ENCODE results near the gene OXNAD1.

Gene OXNAD1

GRCh38 chr3:16255726-16256125 lies 9.3 kb upstream of the OXNAD1 start:
- ChIA-PET POLR2A (ENCODE audit: low non-redundant PET) (interaction anchor here (0.7 kb wide), 1 partner anchor 9 kb away, joined by 3 read pairs; the partner anchor contains the start of genes DPH3 and OXNAD1), CTCF (interaction anchor here (0.5 kb wide), 1 partner anchor 12 kb away, joined by 5 read pairs; no protein-coding TSS in a partner anchor)
- no peak for TF ChIP-seq CTCF (conservative IDR thresholded peaks at IDR 0.05; ENCODE audit: low read depth)
- H3K27ac ChIP-seq, result no peak overlapping the region
- no peak for DNase-seq (ENCODE audit: low spot score)

GRCh38 chr3:16257309-16257708 lies 7.7 kb upstream of the OXNAD1 start:
- H3K27ac ChIP-seq, result no peak overlapping the region
- no peak for TF ChIP-seq CTCF (conservative IDR thresholded peaks at IDR 0.05; ENCODE audit: low read depth)
- no peak for DNase-seq (ENCODE audit: low spot score)
- CTCF ChIA-PET, result no interaction called here
- POLR2A ChIA-PET (ENCODE audit: low non-redundant PET), result no interaction called here

GRCh38 chr3:16258177-16258576 lies 6.8 kb upstream of the OXNAD1 start:
- DNase-seq (ENCODE audit: low spot score), result no peak
- ChIA-PET POLR2A (ENCODE audit: low non-redundant PET) (no interaction called here), CTCF (no interaction called here)
- no peak overlapping the region for H3K27ac ChIP-seq
- no peak for TF ChIP-seq CTCF (conservative IDR thresholded peaks at IDR 0.05; ENCODE audit: low read depth)

- ChIA-PET POLR2A (ENCODE audit: low non-redundant PET) (no interaction called here), CTCF (interaction anchor here (0.6 kb wide), 1 partner anchor 24 kb away, joined by 3 read pairs; no protein-coding TSS in a partner anchor)
- no peak overlapping the region for H3K27ac ChIP-seq
- DNase-seq (ENCODE audit: low spot score), result no peak
- TF ChIP-seq CTCF (conservative IDR thresholded peaks at IDR 0.05; ENCODE audit: low read depth), result no peak
Measured at GRCh38 chr3:16258866-16259265, 6.1 kb upstream of the OXNAD1 start.

- POLR2A ChIA-PET (ENCODE audit: low non-redundant PET), result no interaction called here
- no peak for TF ChIP-seq CTCF (conservative IDR thresholded peaks at IDR 0.05; ENCODE audit: low read depth)
- CTCF ChIA-PET, result no interaction called here
- H3K27ac ChIP-seq, result no peak overlapping the region
- DNase-seq (ENCODE audit: low spot score), result no peak
Measured at GRCh38 chr3:16260046-16260445, 5.0 kb upstream of the OXNAD1 start.

GRCh38 chr3:16262174-16262573 lies 2.8 kb upstream of the OXNAD1 start:
- ChIA-PET CTCF (no interaction called here), POLR2A (ENCODE audit: low non-redundant PET) (no interaction called here)
- no peak for DNase-seq (ENCODE audit: low spot score)
- no peak for TF ChIP-seq CTCF (conservative IDR thresholded peaks at IDR 0.05; ENCODE audit: low read depth)
- H3K27ac ChIP-seq, result no peak overlapping the region

All from RWPE1 (cell line).